Measurements from ENCODE around the gene QRFP.

DNA sequence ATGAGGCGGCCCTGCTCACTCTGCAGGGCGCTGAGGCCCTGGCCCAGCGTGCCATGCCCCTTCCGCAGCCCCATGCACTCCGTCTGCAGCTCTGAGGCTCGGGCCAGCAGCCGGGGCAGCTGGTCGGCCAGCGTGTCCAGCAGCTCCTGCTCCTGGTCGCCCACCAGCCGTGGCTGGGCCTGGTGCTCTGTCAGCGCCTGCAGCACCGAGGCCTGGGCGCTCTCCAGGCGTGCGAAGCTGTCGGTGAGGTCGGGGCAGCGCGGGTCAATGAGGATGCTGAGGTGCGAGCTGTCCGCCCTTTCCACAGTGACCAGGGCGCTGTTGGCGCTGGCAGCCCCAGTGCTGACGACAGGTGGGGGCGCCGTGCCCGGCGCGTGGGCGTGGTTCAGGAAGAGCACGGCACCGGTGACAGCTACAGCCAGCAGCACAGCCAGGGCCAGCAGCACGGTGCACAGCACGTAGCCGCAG is 33.0 kb upstream of the QRFP start:
- TF ChIP-seq CTCF (IDR thresholded peaks at IDR 0.05) (no peak), ZFX (IDR thresholded peaks at IDR 0.05; ENCODE audit: borderline replicate concordance) (no peak)

Data from 22Rv1 (cell line).